ENCODE data around the gene GIT2.
"Not testable (repeated sequence)": the region's sequence is repeated elsewhere in the genome, so short reads cannot be mapped to it uniquely, and the experiment has no call there.

Gene GIT2

DNA sequence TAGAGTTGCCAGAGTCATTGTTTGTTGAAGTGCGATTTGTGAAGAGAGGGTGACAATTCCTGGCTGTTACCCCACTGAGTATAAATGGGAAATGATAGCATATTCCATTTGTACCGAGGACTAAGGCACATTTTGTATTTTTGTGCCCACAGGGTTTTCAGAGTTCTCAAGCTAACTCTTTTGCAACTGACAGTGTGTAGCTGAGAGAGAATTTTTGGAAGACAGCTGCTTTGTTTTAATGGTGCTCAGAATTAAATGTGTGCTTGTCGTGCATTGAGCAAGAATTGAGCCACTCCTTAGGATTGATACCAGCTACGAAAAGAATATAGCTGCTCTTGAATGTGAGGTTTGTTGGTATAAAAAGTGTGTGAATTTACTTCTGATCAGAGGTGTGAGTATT lies 24.8 kb upstream of the GIT2 start:
- no peak overlapping the region for H3K4me3 ChIP-seq (ENCODE audit: control insufficient read depth, low read depth, low read length)
- TF ChIP-seq, protein P1, sequence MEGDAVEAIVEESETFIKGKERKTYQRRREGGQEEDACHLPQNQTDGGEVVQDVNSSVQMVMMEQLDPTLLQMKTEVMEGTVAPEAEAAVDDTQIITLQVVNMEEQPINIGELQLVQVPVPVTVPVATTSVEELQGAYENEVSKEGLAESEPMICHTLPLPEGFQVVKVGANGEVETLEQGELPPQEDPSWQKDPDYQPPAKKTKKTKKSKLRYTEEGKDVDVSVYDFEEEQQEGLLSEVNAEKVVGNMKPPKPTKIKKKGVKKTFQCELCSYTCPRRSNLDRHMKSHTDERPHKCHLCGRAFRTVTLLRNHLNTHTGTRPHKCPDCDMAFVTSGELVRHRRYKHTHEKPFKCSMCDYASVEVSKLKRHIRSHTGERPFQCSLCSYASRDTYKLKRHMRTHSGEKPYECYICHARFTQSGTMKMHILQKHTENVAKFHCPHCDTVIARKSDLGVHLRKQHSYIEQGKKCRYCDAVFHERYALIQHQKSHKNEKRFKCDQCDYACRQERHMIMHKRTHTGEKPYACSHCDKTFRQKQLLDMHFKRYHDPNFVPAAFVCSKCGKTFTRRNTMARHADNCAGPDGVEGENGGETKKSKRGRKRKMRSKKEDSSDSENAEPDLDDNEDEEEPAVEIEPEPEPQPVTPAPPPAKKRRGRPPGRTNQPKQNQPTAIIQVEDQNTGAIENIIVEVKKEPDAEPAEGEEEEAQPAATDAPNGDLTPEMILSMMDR (IDR thresholded peaks at IDR 0.05; ENCODE audit: control insufficient read depth, insufficient read depth, low read depth, low read length, missing control alignments), result no peak
- DNase-seq (ENCODE audit: low read depth), result no peak

DNA sequence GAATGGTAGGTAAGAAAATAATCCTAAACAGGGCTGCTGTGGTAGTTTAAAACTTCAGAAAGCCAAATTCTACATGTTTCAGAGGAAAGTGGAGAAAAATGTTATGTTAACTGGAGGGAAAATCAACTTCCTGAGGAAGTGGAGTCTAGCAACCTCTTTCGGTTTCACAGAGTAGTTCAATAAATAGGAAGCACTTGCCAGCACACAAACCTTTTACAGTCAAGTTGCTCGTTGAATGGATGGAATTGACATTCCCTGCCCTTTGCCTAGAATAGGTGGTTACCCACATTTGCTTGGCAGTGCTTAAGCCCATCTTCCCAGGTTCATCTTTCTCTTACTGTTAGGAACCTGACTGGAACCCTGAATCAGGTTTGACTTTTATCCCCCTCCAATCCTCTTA lies 19.0 kb upstream of the GIT2 start:
- no peak for DNase-seq (ENCODE audit: low read depth)
- TF ChIP-seq, protein P1 (IDR thresholded peaks at IDR 0.05; ENCODE audit: control insufficient read depth, insufficient read depth, low read depth, low read length, missing control alignments), result no peak
- no peak overlapping the region for H3K4me3 ChIP-seq (ENCODE audit: control insufficient read depth, low read depth, low read length)

DNA sequence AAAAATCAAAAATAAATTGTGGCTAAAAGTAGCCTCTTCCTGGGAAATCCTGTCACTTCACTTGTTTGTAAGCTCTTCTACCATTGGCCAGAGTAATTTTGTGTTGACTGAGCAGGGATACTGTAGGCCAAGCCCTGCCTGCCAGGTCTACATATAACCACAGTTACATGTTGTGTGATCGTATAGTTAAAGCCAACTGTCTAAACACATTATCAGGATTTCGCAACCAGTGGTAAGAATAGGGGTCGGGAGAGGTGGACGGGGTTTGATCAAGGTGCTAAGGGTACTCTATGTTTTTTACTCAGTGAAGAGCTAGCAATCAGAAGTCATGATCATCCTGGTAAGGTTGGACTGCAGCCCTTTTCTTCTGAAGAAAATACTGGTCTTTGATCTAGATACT lies 16.5 kb upstream of the GIT2 start:
- no peak overlapping the region for H3K4me3 ChIP-seq (ENCODE audit: control insufficient read depth, low read depth, low read length)
- TF ChIP-seq, protein P1 (IDR thresholded peaks at IDR 0.05; ENCODE audit: control insufficient read depth, insufficient read depth, low read depth, low read length, missing control alignments), result no peak
- no peak for DNase-seq (ENCODE audit: low read depth)

DNA sequence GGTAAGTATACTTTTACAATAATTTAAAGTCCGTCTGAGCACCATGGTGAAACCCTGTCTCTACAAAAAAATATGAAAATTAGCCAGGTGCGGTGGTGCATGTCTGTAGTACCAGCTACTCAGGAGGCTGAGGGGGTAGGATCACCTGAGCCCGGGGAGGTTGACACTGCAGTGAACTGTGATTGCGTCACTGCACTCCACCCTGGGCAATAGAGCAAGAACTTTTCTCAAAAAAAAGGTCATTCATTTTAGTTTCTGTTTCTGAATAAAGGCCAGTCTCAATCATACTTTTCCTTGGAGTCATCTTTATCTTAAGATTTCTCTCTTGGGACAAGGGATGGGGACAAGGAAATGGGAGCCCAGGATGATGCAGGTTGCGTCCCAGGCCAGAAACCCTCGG lies 16.0 kb upstream of the GIT2 start:
- DNase-seq (ENCODE audit: low read depth), result no peak

DNA sequence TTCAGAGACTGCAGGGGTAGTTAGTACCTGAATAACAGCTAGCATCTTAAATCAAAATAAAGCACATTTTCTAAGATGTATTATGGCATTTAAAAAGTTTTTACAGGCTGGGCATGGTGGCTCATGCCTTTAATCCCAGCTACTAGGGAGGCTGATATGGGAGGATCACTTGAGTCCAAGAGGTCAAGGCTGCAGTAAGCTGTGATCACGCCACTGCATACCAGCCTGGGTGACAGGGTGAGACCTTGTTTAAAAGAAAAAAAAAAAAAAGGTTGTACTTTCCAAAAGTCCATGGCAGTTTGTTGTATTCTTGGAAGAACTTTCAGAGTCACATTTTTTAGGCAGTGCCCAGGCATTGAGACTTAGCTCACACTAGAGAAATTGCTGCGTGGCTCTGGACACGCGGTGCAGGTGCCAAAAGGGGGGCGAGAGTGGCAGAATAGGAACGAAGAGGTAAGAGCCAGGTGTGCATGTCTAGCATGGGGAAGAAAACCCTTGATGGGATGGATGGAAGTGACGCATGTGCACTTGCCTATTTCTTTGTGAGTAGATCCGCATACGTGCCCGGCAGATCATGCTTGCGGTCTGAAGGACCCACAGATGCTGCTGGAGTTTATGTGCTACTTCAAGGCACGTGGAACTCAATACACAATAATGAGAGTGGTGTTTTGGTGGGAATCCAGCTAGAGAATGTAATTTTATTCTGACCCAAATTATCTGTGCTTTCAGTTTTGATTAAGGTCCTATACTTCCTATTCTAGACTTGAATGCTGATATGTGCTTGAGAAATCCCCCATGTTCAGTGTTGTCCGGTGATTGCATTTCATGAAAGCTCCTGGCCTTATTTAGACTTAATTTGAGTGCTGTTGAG lies 14.9 kb upstream of the GIT2 start:
- no peak for DNase-seq (ENCODE audit: low read depth)
- no peak overlapping the region for H3K4me3 ChIP-seq (ENCODE audit: control insufficient read depth, low read depth, low read length)
- TF ChIP-seq, protein P1 (IDR thresholded peaks at IDR 0.05; ENCODE audit: control insufficient read depth, insufficient read depth, low read depth, low read length, missing control alignments), result no peak

More for the DNA sequence above, 16.0 kb upstream of the GIT2 start:
- TF ChIP-seq, protein P1 (IDR thresholded peaks at IDR 0.05; ENCODE audit: control insufficient read depth, insufficient read depth, low read depth, low read length, missing control alignments), result no peak
- H3K4me3 ChIP-seq (ENCODE audit: control insufficient read depth, low read depth, low read length), result no peak overlapping the region

DNA sequence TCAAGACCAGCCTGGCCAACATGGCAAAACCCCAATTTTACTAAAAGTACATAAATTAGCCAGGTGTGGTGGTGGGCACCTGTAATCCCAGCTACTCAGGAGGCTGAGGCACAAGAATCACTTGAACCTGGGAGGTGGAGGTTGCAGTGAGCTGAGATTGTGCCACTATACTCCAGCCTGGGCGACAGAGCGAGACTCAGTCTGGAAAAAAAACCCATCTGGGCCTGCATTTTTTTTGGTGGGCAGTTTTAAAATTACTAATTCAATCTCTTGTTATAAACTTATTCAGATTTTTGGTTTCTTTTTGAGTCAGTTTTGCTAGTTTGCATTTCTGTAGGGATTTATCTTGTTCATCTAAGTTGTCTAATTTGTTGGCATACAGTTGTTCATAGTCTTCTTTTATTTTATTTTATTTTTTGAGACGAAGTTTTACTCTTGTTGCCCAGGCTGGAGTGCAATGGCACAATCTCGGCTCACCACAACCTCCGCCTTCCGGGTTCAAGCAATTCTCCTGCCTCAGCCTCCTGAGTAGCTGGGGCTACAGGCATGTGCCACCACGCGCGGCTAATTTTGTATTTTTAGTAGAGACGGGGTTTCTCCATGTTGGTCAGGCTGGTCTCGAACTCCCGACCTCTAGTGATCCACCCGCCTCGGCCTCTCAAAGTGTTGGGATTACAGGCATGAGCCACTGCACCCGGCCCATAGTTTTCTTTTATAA lies 12.7 kb upstream of the GIT2 start:
- DNase-seq (ENCODE audit: low read depth); H3K4me3 ChIP-seq (ENCODE audit: control insufficient read depth, low read depth, low read length): not testable (repeated sequence)

DNA sequence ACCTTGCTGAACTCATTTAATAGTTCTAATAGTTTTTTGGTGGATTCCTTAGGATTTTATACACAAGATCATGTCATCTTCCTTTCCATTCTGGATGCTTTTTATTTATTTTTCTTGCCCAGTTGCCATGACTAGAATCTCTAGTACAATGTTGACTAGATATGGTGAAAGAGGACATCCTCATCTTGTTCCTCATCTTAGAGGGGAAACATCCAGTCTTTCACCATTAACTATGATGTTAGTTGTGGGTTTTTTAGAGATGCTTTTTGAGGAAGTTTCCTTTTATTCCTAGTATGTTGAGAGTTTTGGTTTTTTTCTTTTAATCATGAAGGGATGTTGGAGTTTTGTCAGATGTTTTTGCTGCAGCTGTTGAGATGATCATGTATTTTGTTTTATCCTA lies 11.7 kb upstream of the GIT2 start:
- DNase-seq (ENCODE audit: low read depth), result no peak
- no peak overlapping the region for H3K4me3 ChIP-seq (ENCODE audit: control insufficient read depth, low read depth, low read length)
- TF ChIP-seq, protein P1 (IDR thresholded peaks at IDR 0.05; ENCODE audit: control insufficient read depth, insufficient read depth, low read depth, low read length, missing control alignments), result no peak

Data from AG09309 (cell line).